SK-N-SH (cell line): ENCODE data around the gene CALCOCO1. TPM values are rescaled to one million over a fixed set of nuclear protein-coding genes. Genes with fewer than 3 reads are reported as not detected.

ENCODE experiments used
- CTCF ChIA-PET: fragments of 300-600, 350-600 bp; formaldehyde crosslinking; extraction: SDS; loops from one replicate; lab custom pipeline; 2021; lab: Yijun Ruan, JAX
- POLR2A ChIA-PET: fragments of 350-600 bp; sonication (Branson Sonifier 250); formaldehyde crosslinking; extraction: SDS; loops from one replicate; lab custom pipeline; 2020; ENCODE audit warnings: antibody characterized with exemption, inconsistent platforms; lab: Yijun Ruan, JAX
- DNase-seq: peaks from one replicate; pipeline ENCODE4 v3.0.0; 2012
- H2AFZ ChIP-seq: fragments of 200-600 bp; sonication (generic); 2 replicates; pipeline ENCODE4 v1.8.1; 2016; ENCODE audit warnings: antibody characterized with exemption, mild to moderate bottlenecking, low read depth
- H3F3A ChIP-seq: fragments of 200-600 bp; sonication (generic); replicated peaks from 2 replicates; pipeline ENCODE3; 2016; ENCODE audit warnings: antibody characterized with exemption, mild to moderate bottlenecking; ENCODE audit not compliant: insufficient read depth
- H3K27ac ChIP-seq, 2 experiments: fragments of 200-500 bp in 1 of 2; fragments of 200-600 bp in 1 of 2; sonication (Bioruptor generic) in 1 of 2; sonication (generic), shearing (Covaris generic) in 1 of 2; 2 replicates each; pipeline versions ENCODE4 v1.5.1 to v1.6.1; 2014 to 2016; ENCODE audit warnings: low read depth in 2 of 2, inconsistent platforms in 1 of 2, low read length in 1 of 2, mild to moderate bottlenecking in 1 of 2, mixed read lengths in 1 of 2
- H3K27me3 ChIP-seq: fragments of 200-600 bp; sonication (generic), shearing (Covaris generic); 2 replicates; pipeline ENCODE4 v1.6.1; 2016; ENCODE audit warnings: mixed run types; ENCODE audit not compliant: insufficient read depth
- H3K36me3 ChIP-seq, 2 experiments: fragments of 200-500 bp in 1 of 2; fragments of 200-600 bp in 1 of 2; sonication (Bioruptor generic) in 1 of 2; sonication (generic) in 1 of 2; replicated peaks in 1 of 2; 2 replicates each; pipeline versions ENCODE3 to v1.5.1; 2014 to 2016; ENCODE audit warnings: low read length in 1 of 2, mild to moderate bottlenecking in 1 of 2; ENCODE audit not compliant: insufficient read depth in 2 of 2, control insufficient read depth in 1 of 2
- H3K4me1 ChIP-seq, 2 experiments: fragments of 200-500 bp in 1 of 2; fragments of 200-600 bp in 1 of 2; sonication (Bioruptor generic) in 1 of 2; sonication (generic), shearing (Covaris generic) in 1 of 2; 2 replicates each; pipeline versions ENCODE4 v1.5.1 to v1.6.1; 2014 to 2016; ENCODE audit warnings: low read depth in 1 of 2, low read length in 1 of 2, mixed run types in 1 of 2; ENCODE audit not compliant: insufficient read depth in 2 of 2, control insufficient read depth in 1 of 2
- H3K4me2 ChIP-seq: fragments of 200-600 bp; sonication (generic), shearing (Covaris generic); 2 replicates; pipeline ENCODE4 v1.6.1; 2017; ENCODE audit warnings: mixed run types
- H3K4me3 ChIP-seq, 2 experiments: fragments of 200-500 bp in 1 of 2; fragments of 200-600 bp in 1 of 2; sonication (Bioruptor generic) in 1 of 2; sonication (generic), shearing (Covaris generic) in 1 of 2; 2 replicates each; pipeline versions ENCODE4 v1.5.1 to v1.8.1; 2014 to 2016; ENCODE audit warnings: low read depth in 2 of 2, inconsistent platforms in 1 of 2, low read length in 1 of 2, mild to moderate bottlenecking in 1 of 2, mixed read lengths in 1 of 2, moderate library complexity in 1 of 2
- H3K79me2 ChIP-seq: fragments of 200-600 bp; sonication (generic); 2 replicates; pipeline ENCODE4 v1.8.1; 2017; ENCODE audit warnings: mild to moderate bottlenecking; ENCODE audit not compliant: insufficient read depth
- H3K9ac ChIP-seq: fragments of 200-600 bp; sonication (generic); 2 replicates; pipeline ENCODE4 v1.6.1; 2017; ENCODE audit warnings: mixed run types
- H3K9me2 ChIP-seq: fragments of 200-600 bp; sonication (generic); 2 replicates; pipeline ENCODE4 v1.6.1; 2017; ENCODE audit warnings: mixed run types
- H3K9me3 ChIP-seq: fragments of 200-600 bp; sonication (generic); 2 replicates; pipeline ENCODE4 v1.6.1; 2017; ENCODE audit warnings: mixed run types, mild to moderate bottlenecking, moderate library complexity
- H4K20me1 ChIP-seq: fragments of 200-600 bp; sonication (generic); 2 replicates; pipeline ENCODE4 v1.6.1; 2017; ENCODE audit warnings: mild to moderate bottlenecking, mixed run types; ENCODE audit not compliant: insufficient read depth
- EP300 ChIP-seq, 2 experiments: IDR thresholded peaks; 2 replicates each; pipeline versions ENCODE4 v1.4.0 to v1.6.1; 2012; ENCODE audit warnings: borderline replicate concordance in 1 of 2, low read depth in 1 of 2, low read length in 1 of 2
- FOSL2 ChIP-seq: IDR thresholded peaks from 2 replicates; pipeline ENCODE4 v1.4.0; 2012; ENCODE audit warnings: low read depth, mild to moderate bottlenecking, moderate library complexity, borderline replicate concordance
- IRF3 ChIP-seq: fragments of 150-350 bp; IDR thresholded peaks from 2 replicates; pipeline ENCODE4 v1.6.1; 2016; ENCODE audit warnings: mild to moderate bottlenecking, low read depth, low read length
- JUND ChIP-seq: IDR thresholded peaks from 2 replicates; pipeline ENCODE4 v1.4.0; 2012
- MEF2A ChIP-seq: IDR thresholded peaks from 2 replicates; pipeline ENCODE4 v1.4.0; 2012; ENCODE audit warnings: low read depth, borderline replicate concordance
- NRF1 ChIP-seq: IDR thresholded peaks from 2 replicates; pipeline ENCODE4 v1.6.1; 2012; ENCODE audit warnings: low read depth, mild to moderate bottlenecking, low read length
- PBX3 ChIP-seq: IDR thresholded peaks from 2 replicates; pipeline ENCODE4; 2012
- RCOR1 ChIP-seq: fragments of 150-350 bp; IDR thresholded peaks from 2 replicates; pipeline ENCODE4 v1.6.1; 2017; ENCODE audit warnings: antibody characterized with exemption, low read length
- REST ChIP-seq: IDR thresholded peaks from 2 replicates; pipeline ENCODE4 v1.6.1; 2012; ENCODE audit warnings: mild to moderate bottlenecking, low read depth, low read length, moderate library complexity
- RXRA ChIP-seq: IDR thresholded peaks from 2 replicates; pipeline ENCODE4 v1.4.0; 2012; ENCODE audit warnings: low read depth, mild to moderate bottlenecking, borderline replicate concordance
- SMC3 ChIP-seq: IDR thresholded peaks from 2 replicates; pipeline ENCODE4 v1.6.1; 2012; ENCODE audit warnings: low read depth, low read length, improper control_type of control experiment
- TAF1 ChIP-seq: IDR thresholded peaks from 2 replicates; pipeline ENCODE4 v1.6.1; 2012; ENCODE audit warnings: low read depth, mild to moderate bottlenecking, low read length, moderate library complexity, borderline replicate concordance
- TCF12 ChIP-seq: IDR thresholded peaks from 2 replicates; pipeline ENCODE4 v1.4.0; 2012
- USF2 ChIP-seq: fragments of 150-350 bp; IDR thresholded peaks from 2 replicates; pipeline ENCODE4 v1.6.1; 2017; ENCODE audit warnings: antibody characterized with exemption, low read length, low read depth, borderline replicate concordance
- ZBTB33 ChIP-seq: IDR thresholded peaks from 2 replicates; pipeline ENCODE4 v1.4.0; 2012; ENCODE audit warnings: low read depth, borderline replicate concordance
- WGBS: methylation state at CpG from one replicate; pipeline ENCODE4 v1.1.6; 2017; ENCODE audit warnings: low lambda C conversion rate; 5-methylcytosine and 5-hydroxymethylcytosine counted together
- polyA plus RNA-seq, 3 experiments: library from polyadenylated mRNA; depleted of rRNA; stranded (reverse); fragments of >200 nt; gene quantifications; 2 replicates each; pipeline ENCODE4 v1.2.3, GENCODE V29; 2012

Gene CALCOCO1
- polyA plus RNA-seq, 1 of the 3 experiments (the other 2 are of a cell fraction): 72.1 TPM

- TF ChIP-seq IRF3: no peak
- TF ChIP-seq TCF12: no peak
- no peak for TF ChIP-seq EP300 (IDR thresholded peaks at IDR 0.05; ENCODE audit: borderline replicate concordance in 1 of 2, low read depth in 1 of 2, low read length in 1 of 2)
- TF ChIP-seq JUND: no peak
- no peak for TF ChIP-seq ZBTB33
- no peak for TF ChIP-seq RCOR1
- no peak for TF ChIP-seq NRF1
- TF ChIP-seq SMC3: no peak
- TF ChIP-seq FOSL2: no peak
- no peak for TF ChIP-seq TAF1
- TF ChIP-seq USF2: no peak
- no peak for TF ChIP-seq RXRA
- no peak for TF ChIP-seq PBX3
- no peak for TF ChIP-seq REST
- no peak for TF ChIP-seq MEF2A
- Histone ChIP-seq H4K20me1 (no peaks in the 10 kb centered on the region), H2AFZ (no peak overlapping the region), H3K4me2 (peak overlapping the region; percentile 40; the same call in 1 of the 2 replicates), H3K9ac (no peak overlapping the region), H3K27ac (no peak overlapping the region), H3K27me3 (peaks cover 88% of the 10 kb centered on the region), H3K79me2 (no peaks in the 10 kb centered on the region), H3K36me3 (no peaks in the 10 kb centered on the region), H3K4me1 (peaks cover 0 to 8% of the 10 kb centered on the region in 2 experiments; a peak in 1 of 4 replicates), H3F3A (no peaks in the 10 kb centered on the region), H3K9me3 (no peaks in the 10 kb centered on the region), H3K9me2 (no peaks in the 10 kb centered on the region), H3K4me3 (peak overlapping the region in 1 of 2 experiments; percentile 18; a peak in 1 of 4 replicates)
- POLR2A ChIA-PET: interaction anchor here (0.6 kb wide), 1 partner anchor 417 kb away, joined by 3 read pairs; no protein-coding TSS in a partner anchor
- CTCF ChIA-PET: interaction anchor here (0.9 to 19.3 kb wide), 6 partner anchors 4 to 63 kb away, joined by 3 to 760 read pairs (median 182); partner anchors contain the start of genes ATP5MC2 and CALCOCO1
- WGBS: 24% methylated on average over 40 of the region's 50 CpGs
- peak; percentile 48 for DNase-seq
Measured at GRCh38 chr12:53739214-53740129, 12.2 kb upstream of the CALCOCO1 start.
